Natural killer cell (primary cell): ENCODE results near the gene FLOT1. TPM values are rescaled to one million over a fixed set of nuclear protein-coding genes. Genes with fewer than 3 reads are reported as not detected.

Experiments
- ATAC-seq, 3 donors: fragments of 150-1000 bp in 2 of 3; fragments of 200-7000 bp in 1 of 3; cut with Tn5 transposase; 1 replicate in 1 of 3; 2 replicates in 2 of 3; pipeline ENCODE4 v1.10.0; 2021; ENCODE audit warnings: mild to moderate bottlenecking in 2 of 3, moderate library complexity in 2 of 3
- DNase-seq, 2 donors: peaks; one replicate each; pipeline versions ENCODE4 v3.0.0 to v3.0.0-alpha.2; 2013 to 2021; ENCODE audit warnings: mixed read lengths in 1 of 2
- H3K27ac ChIP-seq: one replicate; pipeline ENCODE4 v1.5.1; 2013; ENCODE audit warnings: mild to moderate bottlenecking, low read length
- H3K27me3 ChIP-seq: one replicate; pipeline ENCODE4 v1.6.1; 2013; ENCODE audit warnings: low read length; ENCODE audit not compliant: control insufficient read depth, insufficient read depth
- H3K36me3 ChIP-seq: one replicate; pipeline ENCODE4 v1.6.1; 2013; ENCODE audit warnings: low read length; ENCODE audit not compliant: control insufficient read depth, insufficient read depth
- H3K4me1 ChIP-seq: one replicate; pipeline ENCODE4 v1.6.1; 2013; ENCODE audit warnings: low read length; ENCODE audit not compliant: control insufficient read depth, insufficient read depth
- H3K4me3 ChIP-seq: one replicate; pipeline ENCODE4 v1.5.1; 2013; ENCODE audit warnings: low read length
- H3K9me3 ChIP-seq: one replicate; pipeline ENCODE4 v1.6.1; 2013; ENCODE audit warnings: low read length; ENCODE audit not compliant: control insufficient read depth, insufficient read depth
- H3K27ac Mint-ChIP-seq, 2 donors: one replicate each; pipeline ENCODE4 v1.8.0; 2022; ENCODE audit warnings: mild to moderate bottlenecking in 2 of 2, mixed read lengths in 2 of 2, moderate library complexity in 1 of 2
- H3K27me3 Mint-ChIP-seq, 2 donors: one replicate each; pipeline ENCODE4 v1.8.0; 2022; ENCODE audit warnings: low read depth in 2 of 2, mixed read lengths in 2 of 2
- H3K36me3 Mint-ChIP-seq: one replicate; pipeline ENCODE4 v1.8.0; 2022; ENCODE audit warnings: mixed read lengths
- H3K4me1 Mint-ChIP-seq, 2 donors: one replicate each; pipeline ENCODE4 v1.8.0; 2022; ENCODE audit warnings: mixed read lengths in 2 of 2
- H3K4me3 Mint-ChIP-seq: one replicate; pipeline ENCODE4 v1.8.0; 2022; ENCODE audit warnings: mild to moderate bottlenecking, moderate library complexity, mixed read lengths
- H3K9me3 Mint-ChIP-seq, 2 donors: one replicate each; pipeline ENCODE4 v1.8.0; 2022; ENCODE audit warnings: mixed read lengths in 2 of 2
- WGBS: methylation state at CpG from one replicate; pipeline ENCODE4 v1.1.7; 2013; ENCODE audit warnings: missing lambda C conversion rate; ENCODE audit not compliant: insufficient coverage; 5-methylcytosine and 5-hydroxymethylcytosine counted together
- intact Hi-C: fragments of 100-400 bp; cut with micrococcal nuclease; formaldehyde crosslinking; loops from one replicate; pipeline ENCODE4 v1.14.2; 2022
- total RNA-seq, 4 donors: library from RNA; stranded (reverse); fragments of 120-200 nt in 1 of 4; gene quantifications; one replicate each; pipeline versions ENCODE4 v1.2.3 to v1.2.4, GENCODE V29; 2013 to 2022
- TF ChIP-seq, protein P1 (sequence below): fragments of 200-600 bp; IDR thresholded peaks from one replicate; pipeline ENCODE4 v1.8.0; 2022; ENCODE audit warnings: antibody characterized with exemption

The FLOT1 gene
- total RNA-seq, 3 donors from 2014 or later (not counting 1 experiment from before 2014, with no cell fraction given) = 73.1 to 113 (median 94.2) TPM

GRCh38 chr6:30763618-30764489 lies 21.4 kb upstream of the FLOT1 start:
- 46% methylated on average over 8 of the region's 8 CpGs for WGBS
- peak overlapping the region in 1 of 2 donors; percentile 4 for H3K27ac Mint-ChIP-seq

DNA sequence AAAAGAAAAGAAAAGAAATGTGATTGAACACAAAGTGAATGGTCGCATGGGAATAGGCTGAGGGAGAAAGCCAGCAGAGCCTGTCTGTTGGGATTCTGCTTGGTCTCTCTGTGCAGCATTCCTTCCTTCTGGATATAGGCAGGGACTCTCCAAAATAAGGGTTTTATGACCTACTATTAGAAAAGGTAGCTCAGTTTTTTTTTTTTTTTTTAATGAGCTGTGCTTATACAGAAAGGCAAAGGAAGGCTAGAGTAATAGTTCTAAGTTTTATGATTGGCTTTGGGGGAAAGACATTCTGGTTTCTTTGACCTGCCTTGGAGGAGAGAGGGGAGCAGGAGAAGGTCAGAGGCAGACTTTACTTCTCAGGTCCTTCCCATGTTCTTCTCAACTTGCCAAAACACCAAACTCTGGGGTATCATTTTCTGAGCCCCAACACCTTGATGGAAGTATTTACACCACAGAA lies 20.7 kb upstream of the FLOT1 start:
- Mint-ChIP-seq H3K36me3 (no peaks in the 10 kb centered on the region), H3K27me3 (peaks cover 10 to 19% of the 10 kb centered on the region in 2 donors), H3K9me3 (no peaks in the 10 kb centered on the region), H3K4me1 (peaks cover 10 to 14% of the 10 kb centered on the region in 2 donors), H3K27ac (peak overlapping the region in 1 of 2 donors; percentile 4), H3K4me3 (no peak overlapping the region)
- Histone ChIP-seq H3K4me3 (no peak overlapping the region), H3K36me3 (no peaks in the 10 kb centered on the region), H3K9me3 (no peaks in the 10 kb centered on the region), H3K27ac (no peak overlapping the region), H3K27me3 (no peaks in the 10 kb centered on the region), H3K4me1 (no peaks in the 10 kb centered on the region)
- DNase-seq (no peak), ATAC-seq (no peak)
- TF ChIP-seq, protein P1, sequence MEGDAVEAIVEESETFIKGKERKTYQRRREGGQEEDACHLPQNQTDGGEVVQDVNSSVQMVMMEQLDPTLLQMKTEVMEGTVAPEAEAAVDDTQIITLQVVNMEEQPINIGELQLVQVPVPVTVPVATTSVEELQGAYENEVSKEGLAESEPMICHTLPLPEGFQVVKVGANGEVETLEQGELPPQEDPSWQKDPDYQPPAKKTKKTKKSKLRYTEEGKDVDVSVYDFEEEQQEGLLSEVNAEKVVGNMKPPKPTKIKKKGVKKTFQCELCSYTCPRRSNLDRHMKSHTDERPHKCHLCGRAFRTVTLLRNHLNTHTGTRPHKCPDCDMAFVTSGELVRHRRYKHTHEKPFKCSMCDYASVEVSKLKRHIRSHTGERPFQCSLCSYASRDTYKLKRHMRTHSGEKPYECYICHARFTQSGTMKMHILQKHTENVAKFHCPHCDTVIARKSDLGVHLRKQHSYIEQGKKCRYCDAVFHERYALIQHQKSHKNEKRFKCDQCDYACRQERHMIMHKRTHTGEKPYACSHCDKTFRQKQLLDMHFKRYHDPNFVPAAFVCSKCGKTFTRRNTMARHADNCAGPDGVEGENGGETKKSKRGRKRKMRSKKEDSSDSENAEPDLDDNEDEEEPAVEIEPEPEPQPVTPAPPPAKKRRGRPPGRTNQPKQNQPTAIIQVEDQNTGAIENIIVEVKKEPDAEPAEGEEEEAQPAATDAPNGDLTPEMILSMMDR = no peak
- 100% methylated on average over 1 of the region's 1 CpG for WGBS
- intact Hi-C loops = no loop called here

More at GRCh38 chr6:30763618-30764489, 21.4 kb upstream of the FLOT1 start:
- ATAC-seq (no peak), DNase-seq (no peak)
- TF ChIP-seq, protein P1 = no peak
- Mint-ChIP-seq H3K27me3 (peaks cover 10 to 19% of the 10 kb centered on the region in 2 donors), H3K36me3 (no peaks in the 10 kb centered on the region), H3K4me1 (peaks cover 16 to 21% of the 10 kb centered on the region in 2 donors), H3K9me3 (no peaks in the 10 kb centered on the region), H3K4me3 (no peak overlapping the region)
- Histone ChIP-seq H3K4me1 (peaks cover 4% of the 10 kb centered on the region), H3K27ac (no peak overlapping the region), H3K4me3 (no peak overlapping the region), H3K9me3 (no peaks in the 10 kb centered on the region), H3K36me3 (no peaks in the 10 kb centered on the region), H3K27me3 (no peaks in the 10 kb centered on the region)
- intact Hi-C loops = no loop called here

DNA sequence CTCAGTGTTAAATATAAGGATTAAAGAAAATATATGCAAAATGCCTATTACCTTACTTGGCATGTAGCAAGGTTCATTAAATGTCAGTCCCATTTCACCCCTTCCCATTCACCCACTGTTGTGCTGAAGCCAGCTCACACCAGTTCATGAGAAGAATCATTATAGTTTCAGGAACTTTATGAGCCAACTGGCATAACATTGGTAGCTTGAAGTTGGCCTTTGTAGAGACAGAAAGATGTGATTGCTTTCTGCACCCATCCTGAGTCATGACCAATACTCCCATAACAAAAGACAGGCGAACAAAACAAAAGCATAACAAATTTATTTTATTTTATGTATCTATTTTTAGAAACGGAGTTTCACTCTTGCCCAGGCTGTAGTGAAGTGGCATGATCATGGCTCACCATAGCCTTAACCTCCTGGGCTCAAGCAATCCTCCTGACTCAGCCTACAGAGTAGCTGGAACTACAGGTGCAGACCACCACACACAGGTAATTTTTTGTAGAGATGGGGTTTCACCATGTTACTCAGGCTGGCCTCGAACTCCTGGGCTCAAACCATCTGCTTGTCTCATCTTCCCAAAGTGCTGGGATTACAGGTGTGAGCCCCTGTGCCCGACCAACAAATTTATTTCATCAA lies 19.4 kb upstream of the FLOT1 start:
- Histone ChIP-seq H3K9me3 (no peaks in the 10 kb centered on the region), H3K27me3 (no peaks in the 10 kb centered on the region), H3K27ac (no peak overlapping the region), H3K4me3 (no peak overlapping the region), H3K36me3 (no peaks in the 10 kb centered on the region), H3K4me1 (no peaks in the 10 kb centered on the region)
- H3K36me3 Mint-ChIP-seq = no peaks in the 10 kb centered on the region
- H3K27ac Mint-ChIP-seq = no peak overlapping the region
- H3K4me3 Mint-ChIP-seq = no peak overlapping the region
- H3K4me1 Mint-ChIP-seq = peaks cover 6 to 10% of the 10 kb centered on the region in 2 donors
- DNase-seq (no peak), ATAC-seq (no peak)
- H3K27me3 Mint-ChIP-seq = peaks cover 15 to 26% of the 10 kb centered on the region in 2 donors
- TF ChIP-seq, protein P1 = no peak
- intact Hi-C loops = no loop called here
- WGBS = 83% methylated on average over 3 of the region's 4 CpGs
- H3K9me3 Mint-ChIP-seq = no peaks in the 10 kb centered on the region
